HCT116 (cell line): ENCODE results near the gene ADCY2.

Experiments used
- SP1 ChIP-seq: IDR thresholded peaks from 2 replicates; pipeline ENCODE4 v1.6.1; 2012; ENCODE audit warnings: low read depth
- ZNF274 ChIP-seq: fragments of 200-500 bp; sonication (Bioruptor generic); IDR thresholded peaks from 2 replicates; pipeline ENCODE4 v1.6.1; 2014; ENCODE audit warnings: mild to moderate bottlenecking, low read depth, low read length, inconsistent platforms
- TF ChIP-seq, protein P1 (sequence below), 3 experiments: fragments of 200-600 bp in 1 of 3; sonication (generic) in 1 of 3; IDR thresholded peaks in 2 of 3; conservative IDR thresholded peaks in 1 of 3; 2 replicates each; pipeline ENCODE4 v1.5.1; 2012 to 2017; ENCODE audit warnings: low read depth in 2 of 3, low read length in 2 of 3, antibody characterized with exemption in 1 of 3, borderline replicate concordance in 1 of 3, control low read depth in 1 of 3, mild to moderate bottlenecking in 1 of 3, mixed read lengths in 1 of 3, mixed run types in 1 of 3, moderate library complexity in 1 of 3; ENCODE audit not compliant: insufficient read depth in 1 of 3

DNA sequence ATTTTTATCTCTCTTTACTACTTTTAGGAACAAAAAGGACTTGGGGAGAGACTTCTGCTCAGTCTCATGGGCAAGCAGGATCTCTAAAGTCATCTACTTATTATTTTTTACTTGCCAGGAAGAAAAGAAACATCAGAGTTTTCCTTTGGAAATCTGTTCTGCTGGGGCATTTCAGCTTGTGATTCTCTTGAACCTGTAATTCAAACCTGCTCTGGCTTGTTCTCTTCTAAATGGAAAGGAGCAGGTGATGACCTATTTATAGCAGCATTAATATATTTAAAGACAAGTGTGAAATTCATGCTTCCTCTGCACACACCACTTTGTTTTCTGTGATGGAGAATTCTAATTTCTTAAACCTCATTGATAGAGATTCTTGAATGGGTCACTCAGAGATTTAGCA, 2.0 kb downstream of the ADCY2 start:
- TF ChIP-seq, protein P1, sequence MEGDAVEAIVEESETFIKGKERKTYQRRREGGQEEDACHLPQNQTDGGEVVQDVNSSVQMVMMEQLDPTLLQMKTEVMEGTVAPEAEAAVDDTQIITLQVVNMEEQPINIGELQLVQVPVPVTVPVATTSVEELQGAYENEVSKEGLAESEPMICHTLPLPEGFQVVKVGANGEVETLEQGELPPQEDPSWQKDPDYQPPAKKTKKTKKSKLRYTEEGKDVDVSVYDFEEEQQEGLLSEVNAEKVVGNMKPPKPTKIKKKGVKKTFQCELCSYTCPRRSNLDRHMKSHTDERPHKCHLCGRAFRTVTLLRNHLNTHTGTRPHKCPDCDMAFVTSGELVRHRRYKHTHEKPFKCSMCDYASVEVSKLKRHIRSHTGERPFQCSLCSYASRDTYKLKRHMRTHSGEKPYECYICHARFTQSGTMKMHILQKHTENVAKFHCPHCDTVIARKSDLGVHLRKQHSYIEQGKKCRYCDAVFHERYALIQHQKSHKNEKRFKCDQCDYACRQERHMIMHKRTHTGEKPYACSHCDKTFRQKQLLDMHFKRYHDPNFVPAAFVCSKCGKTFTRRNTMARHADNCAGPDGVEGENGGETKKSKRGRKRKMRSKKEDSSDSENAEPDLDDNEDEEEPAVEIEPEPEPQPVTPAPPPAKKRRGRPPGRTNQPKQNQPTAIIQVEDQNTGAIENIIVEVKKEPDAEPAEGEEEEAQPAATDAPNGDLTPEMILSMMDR (IDR thresholded peaks at IDR 0.05 in 2 of 3, conservative IDR thresholded peaks at IDR 0.05 in 1 of 3; ENCODE audit: borderline replicate concordance in 1 of 3, insufficient read depth in 1 of 3, low read depth in 2 of 3, low read length in 2 of 3) = no peak
- TF ChIP-seq ZNF274 = no peak
- TF ChIP-seq SP1 = no peak
